GM18858 (cell line): ENCODE data around the gene FAM229A.

Source experiments
- ATAC-seq: cut with Tn5 transposase; IDR thresholded peaks from one replicate; pipeline ENCODE4 v1.9.1; 2021; ENCODE audit not compliant: unreplicated experiment

Gene FAM229A

GRCh38 chr1:32350785-32351398 is 11.4 kb downstream of the FAM229A start:
- no peak for ATAC-seq

GRCh38 chr1:32349211-32349708 is 13.0 kb downstream of the FAM229A start:
- no peak for ATAC-seq

DNA sequence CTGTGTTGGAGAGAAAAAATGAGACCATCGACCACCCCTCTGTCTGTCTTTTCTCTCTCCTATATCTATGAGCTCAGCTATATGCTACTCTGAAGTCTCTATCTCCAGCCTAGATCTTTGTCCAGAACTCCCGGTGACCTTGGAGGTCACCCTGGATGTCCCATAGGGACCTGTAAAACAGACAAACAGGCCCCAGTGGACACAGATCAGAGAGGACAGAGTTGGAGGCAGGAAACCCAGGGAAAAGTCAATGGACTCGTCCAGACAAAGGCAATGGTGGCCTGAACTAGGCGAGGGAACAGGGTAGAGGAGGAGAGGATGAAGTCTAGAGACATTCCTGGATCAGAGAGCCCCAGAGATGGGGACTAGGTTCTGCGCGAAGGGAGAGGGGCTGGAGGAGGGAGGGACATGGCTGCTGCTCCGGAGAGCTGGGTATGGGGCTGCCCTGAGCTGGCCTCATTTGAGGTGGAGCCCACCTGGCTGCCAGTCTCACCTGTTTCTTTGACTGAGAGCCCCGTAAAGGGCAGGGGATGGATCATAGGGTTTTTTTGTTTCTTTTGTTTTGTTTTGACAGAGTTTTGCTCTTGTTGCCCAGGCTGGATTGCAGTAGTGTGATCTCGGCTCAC is 15.6 kb downstream of the FAM229A start:
- no peak for ATAC-seq

- ATAC-seq, result no peak
Observed at GRCh38 chr1:32345289-32345827, 16.9 kb downstream of the FAM229A start.

DNA sequence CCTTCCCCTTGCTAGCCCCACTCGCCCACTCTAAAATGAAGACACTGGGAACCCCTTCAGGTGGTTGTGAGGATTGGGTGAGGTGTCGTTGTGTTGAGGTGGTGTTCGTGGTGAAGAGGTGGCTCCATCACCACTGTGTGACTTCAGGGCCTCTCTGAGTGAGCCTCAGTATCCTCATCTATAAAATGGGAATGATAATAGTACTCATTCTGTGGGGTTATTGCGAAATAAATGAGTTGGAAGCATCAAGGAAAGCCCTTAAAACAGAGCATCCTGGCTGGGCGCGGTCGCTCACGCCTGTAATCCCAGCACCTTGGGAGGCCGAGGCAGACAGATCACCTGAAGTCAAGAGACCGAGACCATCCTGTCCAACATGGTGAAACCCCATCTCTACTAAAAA is 19.6 kb downstream of the FAM229A start:
- no peak for ATAC-seq

- no peak for ATAC-seq
Observed at GRCh38 chr1:32341971-32342370, 20.3 kb downstream of the FAM229A start.

- no peak for ATAC-seq
Observed at GRCh38 chr1:32341186-32341757, 21.0 kb downstream of the FAM229A start.

DNA sequence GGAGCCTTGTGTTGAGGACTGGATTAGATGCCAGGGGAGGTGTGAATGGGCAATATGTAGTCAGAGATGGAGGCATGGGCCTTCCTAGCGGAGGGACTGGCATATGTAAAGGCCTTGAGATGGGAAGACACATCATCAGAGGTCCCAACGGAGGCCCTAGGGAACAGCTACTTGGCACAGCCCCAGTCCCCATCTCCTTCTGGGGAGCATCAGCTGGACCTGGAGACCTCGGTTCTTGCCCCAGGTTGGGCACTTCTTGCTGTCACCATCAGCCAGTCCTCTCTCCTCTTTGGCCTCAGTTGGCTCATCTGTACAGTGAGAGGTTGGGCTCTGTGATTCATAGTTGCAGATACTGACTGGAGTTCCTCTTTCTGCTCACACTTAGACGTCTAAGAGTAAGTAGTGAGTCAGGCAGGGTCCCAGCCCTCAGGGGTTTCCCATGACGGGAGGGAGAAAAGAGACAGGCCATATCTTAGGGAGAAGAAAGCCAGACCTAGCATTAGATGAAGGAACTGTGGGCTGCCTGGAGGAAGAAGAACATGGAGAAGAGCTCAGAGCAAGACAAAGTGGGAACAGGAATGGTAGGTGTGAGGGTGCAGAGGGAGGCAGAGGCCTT is 22.8 kb downstream of the FAM229A start:
- no peak for ATAC-seq

DNA sequence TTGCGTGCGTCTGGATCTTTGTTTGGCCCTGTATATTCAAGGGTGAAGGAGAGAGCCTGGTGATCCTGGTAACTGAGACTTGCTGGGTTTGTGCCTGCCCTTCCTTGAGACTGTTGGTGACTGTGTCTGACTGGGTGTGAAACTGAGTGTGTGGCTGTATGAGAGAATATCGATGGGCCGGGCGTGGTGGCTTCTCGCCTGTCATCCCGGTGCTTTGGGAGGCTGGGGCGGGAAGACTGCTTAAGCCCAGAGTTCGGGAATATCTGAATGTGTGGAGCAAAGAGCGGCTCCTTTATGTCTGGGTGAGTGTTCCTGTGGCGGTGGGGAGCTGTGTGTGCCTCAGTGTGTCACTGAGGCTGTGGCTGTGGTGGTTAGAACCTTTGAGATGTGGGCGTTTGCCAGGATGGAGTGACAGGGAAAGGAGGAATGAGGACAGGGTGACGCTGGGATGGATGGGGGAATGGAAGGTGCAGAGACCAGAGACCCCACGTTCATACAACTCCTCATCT is 23.6 kb downstream of the FAM229A start:
- no peak for ATAC-seq

GRCh38 chr1:32337855-32338636 is 24.2 kb downstream of the FAM229A start:
- ATAC-seq, result no peak

- no peak for ATAC-seq
Observed at GRCh38 chr1:32336963-32337675, 25.2 kb downstream of the FAM229A start.

DNA sequence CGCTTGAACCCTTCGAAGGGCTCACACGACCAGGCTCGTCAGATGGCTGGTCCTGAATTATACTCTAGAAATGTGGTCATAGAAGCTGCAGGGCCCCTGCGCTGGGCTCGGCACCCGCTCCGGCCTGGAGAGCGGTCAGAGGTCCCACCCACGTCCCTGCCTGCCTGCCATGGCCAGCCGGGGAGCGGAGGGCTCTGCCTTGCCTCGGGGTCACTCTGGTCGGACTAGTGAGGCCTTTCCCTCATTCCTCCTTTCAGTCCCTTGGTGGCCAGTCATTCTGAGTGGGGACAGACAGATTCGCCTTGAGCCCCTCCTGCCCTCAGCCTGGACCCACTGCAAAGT is 25.7 kb downstream of the FAM229A start:
- no peak for ATAC-seq

DNA sequence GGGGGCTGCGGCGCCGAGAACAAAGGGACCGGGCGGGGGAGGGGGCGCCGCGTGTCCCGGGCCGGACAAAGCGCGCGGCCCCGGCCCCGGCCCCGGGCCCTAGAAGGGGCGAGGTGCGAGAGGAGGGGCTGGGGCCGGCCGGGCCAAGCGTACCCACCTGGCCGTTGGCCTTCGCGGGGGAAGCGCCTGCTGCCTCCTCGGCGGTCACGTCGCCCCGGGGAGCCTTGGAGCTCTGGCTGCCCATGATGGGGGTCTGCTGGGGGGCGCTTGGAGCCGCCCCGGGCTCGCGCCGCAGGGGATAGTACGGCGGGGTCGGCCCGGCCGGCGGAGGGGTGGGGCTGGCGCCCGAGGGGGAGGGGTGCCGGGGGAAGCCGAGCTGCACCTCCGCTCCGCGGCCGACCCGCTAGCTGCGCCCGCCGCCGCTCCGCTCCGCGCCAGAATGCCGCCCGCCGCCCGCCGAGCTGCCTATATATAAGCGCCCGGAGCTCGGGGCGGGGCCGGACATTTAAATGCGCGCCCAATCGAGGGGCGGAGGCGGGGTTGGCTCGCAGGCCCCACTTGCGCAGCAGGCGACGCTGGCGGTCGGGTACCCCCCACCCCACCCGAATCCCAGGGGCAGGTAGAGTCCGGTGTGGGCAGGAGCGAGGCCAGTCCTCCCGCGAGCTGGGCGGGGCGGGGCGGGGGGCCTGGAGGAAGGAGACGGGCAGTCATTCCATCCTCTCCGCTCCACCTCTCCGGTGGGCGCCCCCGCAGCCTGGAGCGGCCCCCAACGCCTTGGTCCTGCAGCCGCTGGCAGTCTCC is 26.3 kb downstream of the FAM229A start, which contains the start of gene MARCKSL1:
Gene MARCKSL1 (minus strand): TSS at position 444 of the 801 bp plus-strand sequence. CDS start 200 bp downstream, at position 244.
- no peak for ATAC-seq

DNA sequence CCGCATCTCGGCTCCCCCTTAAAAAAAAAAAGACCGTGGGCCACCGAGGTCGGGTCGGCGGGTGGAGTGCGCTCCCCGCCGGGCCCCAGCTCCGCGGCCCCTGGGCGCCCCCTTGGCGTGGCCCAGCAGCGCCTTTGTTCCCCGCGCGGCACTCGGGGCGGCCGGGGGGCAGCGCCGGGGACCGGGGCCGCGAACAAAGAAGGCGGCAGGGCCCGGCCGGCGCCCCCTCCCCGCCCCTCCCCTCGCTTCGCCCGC is 26.8 kb downstream of the FAM229A start:
- no peak for ATAC-seq

DNA sequence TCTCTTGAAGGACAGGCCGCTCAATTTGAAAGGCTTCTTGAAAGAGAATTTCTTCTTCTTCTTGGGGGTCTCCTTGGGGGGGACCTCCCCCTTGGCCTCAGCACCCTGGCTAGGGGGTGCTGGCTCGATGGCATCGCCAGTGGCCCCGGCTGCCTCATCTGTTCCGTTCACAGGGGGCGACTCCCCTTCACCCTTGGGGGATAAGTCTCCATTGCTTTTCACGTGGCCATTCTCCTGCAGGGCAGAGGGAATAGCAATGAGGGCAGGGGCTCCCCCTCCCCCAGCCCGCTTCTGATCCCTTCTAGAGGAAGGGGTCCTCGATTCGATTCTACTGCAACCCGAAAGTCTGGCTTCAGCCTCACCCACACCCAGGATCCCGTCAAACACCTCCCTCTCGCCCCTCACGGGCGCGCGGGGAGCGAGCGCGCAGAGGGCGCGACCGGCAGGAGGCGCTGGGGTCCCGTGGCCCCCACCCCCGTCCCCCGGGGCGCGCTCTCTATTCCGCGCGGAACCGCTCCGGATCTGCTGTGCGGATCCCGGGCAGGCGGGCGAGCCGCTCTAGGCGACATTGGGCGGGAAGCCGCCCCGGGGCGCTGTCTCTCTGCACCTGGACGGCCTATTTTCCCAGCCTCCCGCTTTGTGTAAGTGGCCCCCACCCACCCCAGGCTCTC is 27.3 kb downstream of the FAM229A start:
- ATAC-seq, result no peak

DNA sequence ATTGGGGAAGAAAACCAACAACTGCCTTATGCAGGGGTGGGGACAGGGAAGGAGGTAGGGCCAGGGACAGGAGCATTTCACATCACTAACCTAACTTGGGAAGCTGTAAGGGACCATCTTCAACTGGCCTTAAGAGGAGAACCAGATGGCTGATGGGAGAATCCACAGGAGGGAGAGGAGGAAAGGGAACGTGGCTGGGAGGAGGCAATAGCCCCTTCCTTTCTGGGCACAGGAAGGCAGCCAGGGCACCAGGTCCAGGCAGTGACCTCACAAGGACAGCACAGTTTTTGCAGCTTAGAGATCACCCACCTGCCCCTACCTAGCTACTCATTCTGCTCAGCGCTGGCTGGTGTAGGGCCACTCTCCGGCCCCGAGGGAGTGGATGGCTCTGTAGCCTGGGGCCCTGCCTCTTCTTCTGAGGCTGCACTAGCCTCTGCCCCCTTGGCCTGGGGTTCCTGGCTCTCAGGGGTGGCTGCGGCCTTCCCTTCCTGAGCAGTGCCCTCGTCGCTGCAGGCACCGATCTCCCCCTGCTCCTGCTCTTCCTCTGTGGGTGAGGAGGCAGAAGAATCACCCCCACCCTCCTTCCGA is 27.9 kb downstream of the FAM229A start:
- ATAC-seq, result no peak

DNA sequence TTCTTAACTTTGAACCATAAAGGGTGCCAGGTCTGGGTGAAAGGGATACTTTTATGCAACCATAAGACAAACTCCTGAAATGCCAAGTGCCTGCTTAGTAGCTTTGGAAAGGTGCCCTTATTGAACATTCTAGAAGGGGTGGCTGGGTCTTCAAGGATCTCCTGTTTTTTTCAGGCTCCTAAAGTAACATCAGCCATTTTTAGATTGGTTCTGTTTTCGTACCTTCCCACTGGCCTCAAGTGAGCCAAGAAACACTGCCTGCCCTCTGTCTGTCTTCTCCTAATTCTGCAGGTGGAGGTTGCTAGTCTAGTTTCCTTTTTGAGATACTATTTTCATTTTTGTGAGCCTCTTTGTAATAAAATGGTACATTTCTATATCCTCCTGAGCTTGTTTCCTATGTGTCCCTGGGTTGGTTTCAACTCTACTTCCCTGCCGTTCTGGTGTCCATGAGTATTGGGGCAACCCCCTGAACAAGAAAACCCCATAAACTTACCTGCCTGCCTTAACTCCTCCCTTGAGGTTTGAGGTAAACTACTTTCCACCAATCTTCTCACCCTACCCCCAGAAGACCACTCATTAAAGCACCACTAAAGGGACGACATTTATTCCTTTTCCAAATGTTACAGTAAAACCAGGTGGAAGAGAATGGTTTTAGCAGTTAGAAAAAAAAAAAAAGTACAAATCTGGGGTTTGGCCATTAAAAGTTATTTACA is 28.9 kb downstream of the FAM229A start:
- ATAC-seq, result no peak
